Astrocyte of the spinal cord (primary cell): ENCODE results near the gene SCP2.

ENCODE experiments used
- DNase-seq: peaks from one replicate; pipeline ENCODE4 v3.0.0; 2011; ENCODE audit warnings: low read depth, low spot score
- H3K4me3 ChIP-seq: 2 replicates; pipeline ENCODE4 v1.5.1; 2011; ENCODE audit warnings: low read depth, mild to moderate bottlenecking, low read length, moderate library complexity
- CTCF ChIP-seq: IDR thresholded peaks from 2 replicates; pipeline ENCODE4 v1.5.1; 2012; ENCODE audit warnings: low read depth, mild to moderate bottlenecking, low read length, inconsistent platforms
- in situ Hi-C: cut with HindIII; loops from 2 replicates; pipeline ENCODE4 v1.10.0; 2017; ENCODE audit warnings: low sequenced_read_pairs

The SCP2 gene

GRCh38 chr1:53062708-53063591 lies 135.9 kb downstream of the SCP2 start:
- DNase-seq: no peak
- in situ Hi-C loops: no loop called here
- peak overlapping the region; percentile 51 for H3K4me3 ChIP-seq
- no peak for TF ChIP-seq CTCF

- in situ Hi-C loops: no loop called here
- no peak overlapping the region for H3K4me3 ChIP-seq
- TF ChIP-seq CTCF: no peak
- no peak for DNase-seq
Observed at GRCh38 chr1:53063744-53064515, 136.9 kb downstream of the SCP2 start.

- H3K4me3 ChIP-seq: no peak overlapping the region
- in situ Hi-C loops: no loop called here
- TF ChIP-seq CTCF: no peak
- DNase-seq: no peak
Observed at GRCh38 chr1:53065391-53065790, 138.3 kb downstream of the SCP2 start.

GRCh38 chr1:53066488-53066887 lies 139.4 kb downstream of the SCP2 start:
- no peak overlapping the region for H3K4me3 ChIP-seq
- no peak for DNase-seq
- in situ Hi-C loops: no loop called here
- no peak for TF ChIP-seq CTCF

- DNase-seq: no peak
- no peak overlapping the region for H3K4me3 ChIP-seq
- no peak for TF ChIP-seq CTCF
- in situ Hi-C loops: no loop called here
Observed at GRCh38 chr1:53066891-53067738, 140.0 kb downstream of the SCP2 start.

- no peak overlapping the region for H3K4me3 ChIP-seq
- no peak for TF ChIP-seq CTCF
- in situ Hi-C loops: no loop called here
- DNase-seq: no peak
Observed at GRCh38 chr1:53067886-53068285, 140.8 kb downstream of the SCP2 start.
